Measurements from ENCODE around the gene DLG2.

- TF ChIP-seq CTCF (IDR thresholded peaks at IDR 0.05) (no peak), POLR2A (IDR thresholded peaks at IDR 0.05) (no peak)
Observed at GRCh38 chr11:84522331-84522730, 1104.8 kb downstream of the DLG2 start.

All from ovary (tissue), 3 donors.